PC-9 (cell line): ENCODE data around the gene WBP4.

Experiments used
- CTCF ChIP-seq: fragments of 200-600 bp; sonication (generic); conservative IDR thresholded peaks from 2 replicates; pipeline ENCODE4 v1.6.1; 2017; ENCODE audit warnings: mixed run types, antibody characterized with exemption, mild to moderate bottlenecking, moderate library complexity
- EZH2 ChIP-seq: fragments of 200-600 bp; sonication (generic); IDR thresholded peaks from 2 replicates; pipeline ENCODE4 v1.8.0; 2017; ENCODE audit warnings: antibody characterized with exemption, low read depth

- TF ChIP-seq CTCF (no peak), EZH2 (no peak)
Measured at GRCh38 chr13:41032691-41033376, 28.5 kb upstream of the WBP4 start.
